Cardiac muscle cell (in vitro differentiated cells and primary cell): Measurements from ENCODE around the gene RGS9. TPM values are rescaled to one million over a fixed set of nuclear protein-coding genes. Genes with fewer than 3 reads are reported as not detected.

Source experiments
- DNase-seq, 2 donors: peaks; one replicate each; pipeline versions ENCODE4 v3.0.0 to v3.0.0-alpha.2; 2010 to 2017; ENCODE audit warnings: low read depth in 1 of 2, low spot score in 1 of 2
- H3K27ac ChIP-seq: fragments of 200-600 bp; sonication (generic); 2 replicates; pipeline ENCODE4 v1.5.1; 2016
- H3K27me3 ChIP-seq: fragments of 200-600 bp; sonication (generic); 2 replicates; pipeline ENCODE4 v1.6.0; 2016; ENCODE audit warnings: control low read depth
- H3K36me3 ChIP-seq: fragments of 200-600 bp; sonication (generic); 2 replicates; pipeline ENCODE4 v1.5.1; 2016; ENCODE audit warnings: control low read depth
- H3K4me1 ChIP-seq: fragments of 200-600 bp; sonication (generic); 2 replicates; pipeline ENCODE4 v1.8.1; 2017; ENCODE audit warnings: low read depth, mild to moderate bottlenecking, mixed run types
- H3K4me3 ChIP-seq: fragments of 200-600 bp; sonication (generic); 2 replicates; pipeline ENCODE4 v1.5.1; 2016; ENCODE audit warnings: mild to moderate bottlenecking
- H3K9me3 ChIP-seq: fragments of 200-600 bp; sonication (generic); 2 replicates; pipeline ENCODE4 v1.5.1; 2017; ENCODE audit warnings: low read depth, mild to moderate bottlenecking, control low read depth
- polyA plus RNA-seq: library from polyadenylated mRNA; unstranded; fragments of >200 nt; fragmentation: Nextera tagmentation; extraction: Ambion mirVana; gene quantifications from 2 replicates; pipeline ENCODE4 v1.2.1, GENCODE V29; 2016
- total RNA-seq: library from RNA; depleted of rRNA; stranded (reverse); fragments of >200 nt; gene quantifications from 2 replicates; pipeline ENCODE4 v1.2.3, GENCODE V29; 2016
- TF ChIP-seq, protein P1 (sequence below): IDR thresholded peaks from 2 replicates; pipeline ENCODE4 v1.5.1; 2012; ENCODE audit warnings: low read depth, mild to moderate bottlenecking, low read length

The RGS9 gene
- total and polyA plus RNA-seq, 2 experiments from 2014 or later, result 4.7 to 5.5 TPM

GRCh38 chr17:65101371-65101770, 35.8 kb upstream of the RGS9 start:
- H3K4me1 ChIP-seq, result no peaks in the 10 kb centered on the region
- H3K4me3 ChIP-seq, result no peak overlapping the region
- H3K27ac ChIP-seq, result no peak overlapping the region
- TF ChIP-seq, protein P1, sequence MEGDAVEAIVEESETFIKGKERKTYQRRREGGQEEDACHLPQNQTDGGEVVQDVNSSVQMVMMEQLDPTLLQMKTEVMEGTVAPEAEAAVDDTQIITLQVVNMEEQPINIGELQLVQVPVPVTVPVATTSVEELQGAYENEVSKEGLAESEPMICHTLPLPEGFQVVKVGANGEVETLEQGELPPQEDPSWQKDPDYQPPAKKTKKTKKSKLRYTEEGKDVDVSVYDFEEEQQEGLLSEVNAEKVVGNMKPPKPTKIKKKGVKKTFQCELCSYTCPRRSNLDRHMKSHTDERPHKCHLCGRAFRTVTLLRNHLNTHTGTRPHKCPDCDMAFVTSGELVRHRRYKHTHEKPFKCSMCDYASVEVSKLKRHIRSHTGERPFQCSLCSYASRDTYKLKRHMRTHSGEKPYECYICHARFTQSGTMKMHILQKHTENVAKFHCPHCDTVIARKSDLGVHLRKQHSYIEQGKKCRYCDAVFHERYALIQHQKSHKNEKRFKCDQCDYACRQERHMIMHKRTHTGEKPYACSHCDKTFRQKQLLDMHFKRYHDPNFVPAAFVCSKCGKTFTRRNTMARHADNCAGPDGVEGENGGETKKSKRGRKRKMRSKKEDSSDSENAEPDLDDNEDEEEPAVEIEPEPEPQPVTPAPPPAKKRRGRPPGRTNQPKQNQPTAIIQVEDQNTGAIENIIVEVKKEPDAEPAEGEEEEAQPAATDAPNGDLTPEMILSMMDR, result no peak
- no peaks in the 10 kb centered on the region for H3K9me3 ChIP-seq
- no peak for DNase-seq
- H3K27me3 ChIP-seq, result no peaks in the 10 kb centered on the region
- no peaks in the 10 kb centered on the region for H3K36me3 ChIP-seq

DNA sequence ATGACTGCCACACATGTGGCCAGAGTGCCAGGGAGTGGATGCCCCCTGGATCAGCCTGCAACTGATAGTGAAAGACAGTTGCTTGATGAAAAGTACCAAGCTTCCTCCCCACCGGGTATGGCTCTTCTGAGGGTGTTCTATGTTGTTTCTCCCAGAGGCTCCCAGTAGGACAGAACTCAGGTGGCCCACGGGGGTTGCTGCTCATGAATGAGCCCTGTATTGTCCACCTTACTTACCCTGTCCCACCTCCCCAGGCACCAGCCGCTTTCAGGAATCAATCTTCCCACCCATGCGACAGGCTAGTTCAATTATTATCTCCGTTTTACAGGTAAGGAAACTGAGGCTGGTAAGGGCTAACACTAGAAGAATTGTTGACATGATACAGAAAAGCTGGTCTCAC, 34.9 kb upstream of the RGS9 start:
- Histone ChIP-seq H3K27me3 (no peaks in the 10 kb centered on the region), H3K36me3 (no peaks in the 10 kb centered on the region), H3K4me3 (no peak overlapping the region), H3K4me1 (no peaks in the 10 kb centered on the region), H3K9me3 (no peaks in the 10 kb centered on the region), H3K27ac (no peak overlapping the region)
- TF ChIP-seq, protein P1, result no peak
- DNase-seq, result no peak

- TF ChIP-seq, protein P1, result no peak
- peak in 1 of 2 donors; percentile 37 for DNase-seq
- H3K4me1 ChIP-seq, result no peaks in the 10 kb centered on the region
Observed at GRCh38 chr17:65102788-65103187, 34.4 kb upstream of the RGS9 start.

GRCh38 chr17:65103431-65103830, 33.7 kb upstream of the RGS9 start:
- no peaks in the 10 kb centered on the region for H3K9me3 ChIP-seq
- DNase-seq, result no peak
- H3K36me3 ChIP-seq, result no peaks in the 10 kb centered on the region
- TF ChIP-seq, protein P1, result no peak
- H3K4me1 ChIP-seq, result no peaks in the 10 kb centered on the region
- no peak overlapping the region for H3K4me3 ChIP-seq
- H3K27me3 ChIP-seq, result no peaks in the 10 kb centered on the region
- no peak overlapping the region for H3K27ac ChIP-seq

More at GRCh38 chr17:65102788-65103187, 34.4 kb upstream of the RGS9 start:
- H3K27me3 ChIP-seq, result no peaks in the 10 kb centered on the region
- no peak overlapping the region for H3K4me3 ChIP-seq
- no peaks in the 10 kb centered on the region for H3K36me3 ChIP-seq
- H3K27ac ChIP-seq, result no peak overlapping the region
- no peaks in the 10 kb centered on the region for H3K9me3 ChIP-seq

DNA sequence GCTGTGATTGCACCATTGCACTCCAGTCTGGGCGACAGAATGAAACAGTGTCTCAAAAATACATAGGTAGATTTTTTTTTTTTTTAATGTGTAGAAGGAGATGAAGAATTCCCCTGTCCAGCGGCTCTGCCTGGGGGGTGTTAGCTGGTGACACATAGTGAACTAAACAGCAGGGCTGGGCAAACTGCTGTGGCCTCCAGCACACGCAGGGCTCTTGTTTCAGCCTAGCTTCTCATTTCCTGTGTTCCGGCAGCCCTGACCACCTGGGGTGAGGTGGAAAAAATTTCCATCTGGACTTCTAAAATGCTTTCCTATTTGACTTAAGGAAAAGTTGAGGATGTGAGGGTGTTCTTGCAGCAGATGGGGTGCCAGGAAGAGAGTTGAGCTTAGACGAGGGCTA, 33.3 kb upstream of the RGS9 start:
- TF ChIP-seq, protein P1, result no peak
- Histone ChIP-seq H3K4me1 (no peaks in the 10 kb centered on the region), H3K36me3 (no peaks in the 10 kb centered on the region)

DNA sequence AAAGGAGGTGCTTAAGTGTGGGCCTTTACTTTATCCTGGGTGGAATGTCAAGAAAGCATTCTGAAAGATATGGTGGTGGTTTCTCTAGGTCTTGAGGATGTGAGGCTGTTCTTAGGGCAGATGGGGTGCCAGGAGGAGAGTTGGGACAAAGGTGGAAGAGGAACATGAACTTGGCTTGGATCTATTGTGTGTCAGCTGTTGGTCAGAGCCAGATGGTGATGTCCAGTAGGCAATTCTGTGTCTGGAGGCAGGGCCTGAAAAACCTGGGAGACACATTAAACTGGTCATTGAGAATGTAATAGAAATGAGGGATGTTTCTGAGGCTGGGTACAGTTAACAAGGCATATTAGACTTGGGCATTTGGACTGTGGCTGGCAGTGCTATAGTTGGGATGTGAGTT, 32.6 kb upstream of the RGS9 start:
- H3K4me1 ChIP-seq, result no peaks in the 10 kb centered on the region
- H3K36me3 ChIP-seq, result no peaks in the 10 kb centered on the region
- TF ChIP-seq, protein P1, result no peak
- no peaks in the 10 kb centered on the region for H3K9me3 ChIP-seq
- no peak overlapping the region for H3K4me3 ChIP-seq
- no peak overlapping the region for H3K27ac ChIP-seq
- H3K27me3 ChIP-seq, result no peaks in the 10 kb centered on the region
- no peak for DNase-seq

More for the DNA sequence above, 33.3 kb upstream of the RGS9 start:
- DNase-seq, result peak in 1 of 2 donors; percentile 13
- H3K9me3 ChIP-seq, result no peaks in the 10 kb centered on the region
- no peaks in the 10 kb centered on the region for H3K27me3 ChIP-seq
- no peak overlapping the region for H3K4me3 ChIP-seq
- no peak overlapping the region for H3K27ac ChIP-seq
